Measurements from ENCODE around the gene SHB.

SHB gene

GRCh38 chr9:37994639-37995347, 74.2 kb downstream of the SHB start:
- Mint-ChIP-seq H3K27me3 (peaks cover 3% of the 10 kb centered on the region), H3K4me1 (ENCODE audit: low read depth) (peaks cover 27% of the 10 kb centered on the region), H3K36me3 (ENCODE audit: low read depth) (no peaks in the 10 kb centered on the region), H3K4me3 (peak overlapping the region; percentile 71), H3K27ac (peak overlapping the region; percentile 86), H3K9me3 (no peaks in the 10 kb centered on the region)

DNA sequence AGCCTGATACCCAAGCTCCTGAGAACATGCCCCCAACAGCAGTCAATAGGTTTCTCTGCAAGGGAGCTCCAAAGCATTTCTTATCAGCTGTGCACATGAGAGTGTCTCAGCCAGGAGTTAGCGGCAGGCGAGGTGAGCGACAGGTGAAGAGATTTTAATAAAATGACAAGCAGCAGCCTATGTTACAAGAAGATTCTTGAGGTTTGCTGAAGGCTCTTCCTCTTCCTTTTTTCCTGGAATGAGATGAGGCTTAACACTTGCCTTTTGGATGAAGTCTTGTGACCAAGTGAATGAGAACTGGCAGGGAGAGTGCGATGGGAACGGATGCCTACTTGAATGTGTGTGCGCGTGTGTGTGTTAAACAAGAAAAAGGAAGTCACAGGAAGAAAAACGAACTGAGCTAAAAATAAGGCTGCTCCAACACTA, 76.1 kb downstream of the SHB start:
- Mint-ChIP-seq H3K27me3 (peaks cover 3% of the 10 kb centered on the region), H3K4me1 (ENCODE audit: low read depth) (peaks cover 22% of the 10 kb centered on the region), H3K4me3 (no peak overlapping the region), H3K27ac (no peak overlapping the region), H3K9me3 (no peaks in the 10 kb centered on the region), H3K36me3 (ENCODE audit: low read depth) (no peaks in the 10 kb centered on the region)

DNA sequence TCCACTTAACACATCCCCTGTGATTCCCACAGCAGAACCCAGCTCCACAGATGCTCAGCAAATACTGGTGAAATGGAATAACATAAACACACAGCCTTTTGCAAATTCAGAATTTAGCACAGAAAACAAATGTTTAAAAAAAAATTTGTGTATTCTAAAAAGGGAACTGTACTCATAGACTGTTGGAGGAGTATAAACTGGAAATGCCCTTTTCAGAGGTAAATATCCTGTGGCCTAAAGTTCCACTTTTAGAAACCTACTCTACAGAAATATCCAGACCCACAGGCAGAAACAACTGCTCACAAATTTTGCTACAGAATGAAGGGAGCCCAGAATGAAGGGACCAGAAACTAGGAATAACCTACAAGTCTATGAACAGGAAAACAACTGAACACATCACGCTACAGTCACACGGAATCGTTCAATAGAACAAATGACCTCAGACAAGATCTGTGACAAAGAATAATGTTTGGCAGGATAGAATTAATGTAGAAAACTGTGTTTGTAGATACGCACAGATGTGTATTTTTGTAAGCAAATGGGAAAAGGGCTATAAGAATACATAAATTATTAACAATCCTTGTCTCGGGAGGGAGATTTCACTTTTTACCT, 78.5 kb downstream of the SHB start:
- no peak overlapping the region for H3K4me3 Mint-ChIP-seq
- H3K36me3 Mint-ChIP-seq (ENCODE audit: low read depth) = no peaks in the 10 kb centered on the region
- H3K27ac Mint-ChIP-seq = no peak overlapping the region
- H3K9me3 Mint-ChIP-seq = no peaks in the 10 kb centered on the region
- H3K27me3 Mint-ChIP-seq = peaks cover 3% of the 10 kb centered on the region
- H3K4me1 Mint-ChIP-seq (ENCODE audit: low read depth) = peaks cover 19% of the 10 kb centered on the region

- Mint-ChIP-seq H3K27ac (no peak overlapping the region), H3K9me3 (no peaks in the 10 kb centered on the region), H3K4me3 (no peak overlapping the region), H3K4me1 (ENCODE audit: low read depth) (peaks cover 11% of the 10 kb centered on the region), H3K36me3 (ENCODE audit: low read depth) (no peaks in the 10 kb centered on the region), H3K27me3 (peaks cover 3% of the 10 kb centered on the region)
These were observed 79.3 kb downstream of the SHB start for GRCh38 chr9:37989701-37990100.

DNA sequence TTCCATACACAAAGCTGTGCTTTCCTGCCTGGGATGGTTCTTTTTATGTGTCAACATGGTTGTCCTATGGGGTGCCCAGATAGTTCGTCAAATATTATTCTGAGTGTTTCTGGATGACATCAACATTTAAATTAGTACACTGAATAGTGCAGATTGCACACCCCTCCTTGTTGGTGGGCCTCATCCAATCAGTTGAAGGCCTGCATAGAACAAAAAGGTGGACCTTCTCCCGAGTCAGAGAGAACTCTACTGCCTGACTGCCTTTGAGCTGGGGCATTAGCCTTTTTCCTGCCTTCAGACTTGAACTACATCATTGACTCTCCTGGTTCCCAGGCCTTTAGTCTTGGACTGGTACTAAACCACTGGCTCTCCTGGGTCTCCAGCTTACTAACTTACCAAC, 80.4 kb downstream of the SHB start:
- no peak overlapping the region for H3K27ac Mint-ChIP-seq
- no peak overlapping the region for H3K4me3 Mint-ChIP-seq
- peaks cover 4% of the 10 kb centered on the region for H3K4me1 Mint-ChIP-seq (ENCODE audit: low read depth)
- H3K9me3 Mint-ChIP-seq = no peaks in the 10 kb centered on the region
- no peaks in the 10 kb centered on the region for H3K36me3 Mint-ChIP-seq (ENCODE audit: low read depth)
- no peaks in the 10 kb centered on the region for H3K27me3 Mint-ChIP-seq

DNA sequence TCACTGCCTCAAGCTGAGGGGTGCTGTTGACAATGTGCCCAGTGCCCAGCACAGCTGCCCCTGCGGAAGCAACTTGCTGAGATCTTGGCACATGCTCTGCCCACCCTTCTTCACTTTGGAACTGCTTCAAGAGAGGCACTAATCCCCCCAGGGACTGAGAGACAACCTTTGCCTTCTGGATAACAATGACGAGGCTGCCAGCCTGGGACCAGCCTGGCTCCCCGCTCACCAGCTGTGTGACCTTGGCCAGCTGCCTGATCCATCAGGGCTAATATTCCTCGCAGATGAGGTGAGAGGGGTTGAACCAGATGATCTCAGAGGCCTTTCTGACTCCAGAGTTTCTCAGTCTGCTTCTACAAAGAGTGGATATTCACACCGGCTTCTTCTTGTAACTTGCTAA, 81.0 kb downstream of the SHB start:
- Mint-ChIP-seq H3K27ac (no peak overlapping the region), H3K4me3 (no peak overlapping the region), H3K9me3 (no peaks in the 10 kb centered on the region), H3K27me3 (no peaks in the 10 kb centered on the region), H3K4me1 (ENCODE audit: low read depth) (peaks cover 2% of the 10 kb centered on the region), H3K36me3 (ENCODE audit: low read depth) (no peaks in the 10 kb centered on the region)

GRCh38 chr9:37987467-37987981, 81.5 kb downstream of the SHB start:
- no peak overlapping the region for H3K4me3 Mint-ChIP-seq
- H3K9me3 Mint-ChIP-seq = no peaks in the 10 kb centered on the region
- no peaks in the 10 kb centered on the region for H3K4me1 Mint-ChIP-seq (ENCODE audit: low read depth)
- no peaks in the 10 kb centered on the region for H3K27me3 Mint-ChIP-seq
- H3K27ac Mint-ChIP-seq = no peak overlapping the region
- H3K36me3 Mint-ChIP-seq (ENCODE audit: low read depth) = no peaks in the 10 kb centered on the region

DNA sequence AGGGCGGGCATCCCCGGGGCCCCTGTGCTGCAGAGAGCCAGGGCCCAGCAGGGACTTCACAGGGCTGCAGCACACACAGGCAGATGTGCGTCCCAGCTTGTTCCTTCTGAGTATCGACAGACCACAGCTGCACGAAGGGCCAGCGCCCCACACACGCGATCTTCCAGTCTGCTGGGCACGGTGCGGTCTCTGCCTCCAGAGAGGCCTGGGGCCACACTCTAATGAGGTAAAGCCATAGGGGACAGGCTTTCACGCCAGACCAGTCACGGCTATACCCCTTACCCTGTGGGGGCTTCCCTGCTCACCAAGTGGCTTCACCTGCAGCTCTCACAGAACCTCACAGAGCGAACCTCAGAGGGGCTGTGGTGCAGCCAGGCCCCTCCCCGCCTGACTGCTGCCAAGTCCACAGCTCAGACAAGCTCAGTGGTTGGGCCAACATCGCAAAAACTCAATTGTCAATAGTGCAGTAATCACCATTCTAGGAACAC, 82.2 kb downstream of the SHB start:
- H3K4me3 Mint-ChIP-seq = no peak overlapping the region
- H3K9me3 Mint-ChIP-seq = no peaks in the 10 kb centered on the region
- no peaks in the 10 kb centered on the region for H3K36me3 Mint-ChIP-seq (ENCODE audit: low read depth)
- no peak overlapping the region for H3K27ac Mint-ChIP-seq
- H3K27me3 Mint-ChIP-seq = no peaks in the 10 kb centered on the region
- no peaks in the 10 kb centered on the region for H3K4me1 Mint-ChIP-seq (ENCODE audit: low read depth)

GRCh38 chr9:37986001-37986400, 83.0 kb downstream of the SHB start:
- no peak overlapping the region for H3K4me3 Mint-ChIP-seq
- no peaks in the 10 kb centered on the region for H3K27me3 Mint-ChIP-seq
- no peak overlapping the region for H3K27ac Mint-ChIP-seq
- no peaks in the 10 kb centered on the region for H3K4me1 Mint-ChIP-seq (ENCODE audit: low read depth)
- no peaks in the 10 kb centered on the region for H3K36me3 Mint-ChIP-seq (ENCODE audit: low read depth)
- no peaks in the 10 kb centered on the region for H3K9me3 Mint-ChIP-seq

- H3K9me3 Mint-ChIP-seq = no peaks in the 10 kb centered on the region
These were observed 84.1 kb downstream of the SHB start for GRCh38 chr9:37984672-37985611.

DNA sequence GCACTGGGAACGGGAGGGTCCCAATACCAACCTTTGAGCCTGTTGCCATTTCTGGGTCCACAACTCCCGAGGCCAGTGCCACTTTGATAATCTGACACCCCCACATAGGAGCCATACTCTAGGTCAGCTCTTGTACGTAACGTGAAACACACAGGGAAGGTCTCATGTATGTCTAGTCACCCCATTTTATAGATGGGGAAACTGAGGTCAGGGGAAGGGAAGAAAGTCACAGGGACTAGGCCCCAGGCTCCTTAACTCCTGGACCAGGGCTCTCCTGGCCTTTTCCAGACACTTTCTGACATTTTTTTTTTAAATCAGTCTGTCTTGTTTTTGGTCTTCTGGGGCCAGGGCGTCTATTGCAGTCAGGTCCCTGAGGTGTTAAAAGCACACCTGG, 84.8 kb downstream of the SHB start:
- Mint-ChIP-seq H3K4me3 (no peak overlapping the region), H3K27me3 (no peaks in the 10 kb centered on the region), H3K4me1 (ENCODE audit: low read depth) (no peaks in the 10 kb centered on the region), H3K9me3 (no peaks in the 10 kb centered on the region), H3K36me3 (ENCODE audit: low read depth) (no peaks in the 10 kb centered on the region), H3K27ac (no peak overlapping the region)

More at GRCh38 chr9:37984672-37985611, 84.1 kb downstream of the SHB start:
- Mint-ChIP-seq H3K27ac (no peak overlapping the region), H3K4me1 (ENCODE audit: low read depth) (no peaks in the 10 kb centered on the region), H3K36me3 (ENCODE audit: low read depth) (no peaks in the 10 kb centered on the region), H3K27me3 (no peaks in the 10 kb centered on the region), H3K4me3 (no peak overlapping the region)

DNA sequence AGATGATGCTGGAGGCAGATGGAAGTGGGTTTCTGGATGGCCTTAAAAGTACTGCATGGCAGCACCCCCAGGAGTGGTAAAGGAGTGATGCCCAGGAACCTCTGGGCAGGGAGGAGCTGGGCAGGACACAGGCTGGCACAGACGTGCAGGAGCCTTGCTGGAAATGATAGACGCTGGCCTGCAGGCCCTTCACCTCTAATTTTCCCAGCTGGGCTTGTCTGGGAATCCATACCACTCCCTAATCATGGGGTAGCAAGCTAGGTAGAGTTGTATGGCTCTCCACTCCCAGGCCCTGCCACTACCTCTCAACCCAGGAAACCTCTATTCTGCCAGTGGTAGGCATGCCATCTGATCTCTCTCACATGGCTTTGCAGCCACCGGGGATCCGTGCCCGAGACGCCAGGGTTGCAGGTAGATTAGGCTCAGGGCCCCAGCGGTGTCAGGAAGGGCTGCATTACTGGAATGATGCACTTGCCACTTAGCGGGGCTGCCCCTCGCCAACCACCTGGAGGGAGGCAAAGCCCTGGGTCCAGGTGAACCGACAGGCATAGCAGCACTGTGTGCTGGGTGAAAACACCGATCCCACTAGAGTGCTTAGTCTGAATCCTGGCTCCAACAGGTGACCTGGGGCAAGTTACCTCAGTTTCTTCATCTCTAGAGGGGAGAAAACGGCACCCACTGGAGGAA, 85.5 kb downstream of the SHB start:
- Mint-ChIP-seq H3K27ac (no peak overlapping the region), H3K4me3 (no peak overlapping the region), H3K36me3 (ENCODE audit: low read depth) (no peaks in the 10 kb centered on the region), H3K9me3 (no peaks in the 10 kb centered on the region), H3K27me3 (no peaks in the 10 kb centered on the region), H3K4me1 (ENCODE audit: low read depth) (no peaks in the 10 kb centered on the region)

- Mint-ChIP-seq H3K27me3 (no peaks in the 10 kb centered on the region), H3K4me1 (ENCODE audit: low read depth) (no peaks in the 10 kb centered on the region), H3K4me3 (no peak overlapping the region), H3K9me3 (no peaks in the 10 kb centered on the region), H3K27ac (no peak overlapping the region), H3K36me3 (ENCODE audit: low read depth) (no peaks in the 10 kb centered on the region)
These were observed 89.2 kb downstream of the SHB start for GRCh38 chr9:37979844-37980243.

DNA sequence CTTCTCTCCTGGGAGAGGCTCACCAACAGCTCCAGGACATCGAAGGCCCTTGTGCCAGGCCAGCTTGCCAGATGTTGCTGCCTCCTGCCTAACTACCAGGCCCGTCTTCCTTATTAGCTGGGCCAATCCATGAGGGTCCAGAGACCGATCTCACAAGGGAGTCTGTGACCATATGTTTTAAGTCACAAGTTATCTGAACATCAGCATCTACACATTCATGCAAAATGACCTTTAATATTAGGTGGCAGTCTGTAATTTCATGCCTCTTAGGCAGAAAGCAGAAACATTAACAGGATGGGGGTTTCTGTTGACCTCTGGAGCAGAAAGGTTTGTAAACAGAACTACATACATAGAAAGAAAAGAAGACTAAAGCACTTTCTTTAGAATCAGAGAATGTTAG, 90.0 kb downstream of the SHB start:
- H3K4me1 Mint-ChIP-seq (ENCODE audit: low read depth) = no peaks in the 10 kb centered on the region
- no peak overlapping the region for H3K4me3 Mint-ChIP-seq
- no peaks in the 10 kb centered on the region for H3K9me3 Mint-ChIP-seq
- no peak overlapping the region for H3K27ac Mint-ChIP-seq
- no peaks in the 10 kb centered on the region for H3K27me3 Mint-ChIP-seq
- no peaks in the 10 kb centered on the region for H3K36me3 Mint-ChIP-seq (ENCODE audit: low read depth)

All from stimulated activated naive CD8-positive, alpha-beta T cell treated with anti-CD3 and anti-CD28 coated beads, Interleukin-15, Interleukin-2, amounts not matched to agents 100 ng/mL and 50 ng/mL, for 24 hours (primary cell).